ENCODE results near the gene THBS2. TPM values are rescaled to one million over a fixed set of nuclear protein-coding genes. Genes with fewer than 3 reads are reported as not detected.

The THBS2 gene
- polyA plus RNA-seq, 1 donor = 10.7 TPM

- Histone ChIP-seq H3K27ac (ENCODE audit: low read length) (no peak overlapping the region), H3K36me3 (ENCODE audit: control insufficient read depth, insufficient read depth, low read length) (peaks cover 4% of the 10 kb centered on the region), H3K4me1 (ENCODE audit: control insufficient read depth, insufficient read depth, low read length) (peaks cover 19% of the 10 kb centered on the region), H3K9me3 (ENCODE audit: control insufficient read depth, low read depth, low read length) (peaks cover 9% of the 10 kb centered on the region), H3K27me3 (ENCODE audit: control insufficient read depth, insufficient read depth, low read length) (peaks cover 51% of the 10 kb centered on the region), H3K4me3 (ENCODE audit: low read length) (no peak overlapping the region)
- no CpG with 5 or more reads among the region's 5 CpGs for WGBS (ENCODE audit: insufficient coverage, low lambda C conversion rate)
- no peak for DNase-seq
Observed at GRCh38 chr6:169250660-169251059, 3.0 kb downstream of the THBS2 start.

GRCh38 chr6:169249057-169249456, 4.6 kb downstream of the THBS2 start:
- peaks cover 4% of the 10 kb centered on the region for H3K36me3 ChIP-seq (ENCODE audit: control insufficient read depth, insufficient read depth, low read length)
- no peak overlapping the region for H3K4me3 ChIP-seq (ENCODE audit: low read length)
- no CpG with 5 or more reads among the region's 16 CpGs for WGBS (ENCODE audit: insufficient coverage, low lambda C conversion rate)
- DNase-seq = no peak
- peaks cover 9% of the 10 kb centered on the region for H3K9me3 ChIP-seq (ENCODE audit: control insufficient read depth, low read depth, low read length)
- peaks cover 11% of the 10 kb centered on the region for H3K4me1 ChIP-seq (ENCODE audit: control insufficient read depth, insufficient read depth, low read length)
- H3K27ac ChIP-seq (ENCODE audit: low read length) = no peak overlapping the region
- H3K27me3 ChIP-seq (ENCODE audit: control insufficient read depth, insufficient read depth, low read length) = peaks cover 36% of the 10 kb centered on the region

GRCh38 chr6:169248521-169248971, 5.1 kb downstream of the THBS2 start:
- DNase-seq = no peak
- Histone ChIP-seq H3K4me3 (ENCODE audit: low read length) (no peak overlapping the region), H3K36me3 (ENCODE audit: control insufficient read depth, insufficient read depth, low read length) (peaks cover 4% of the 10 kb centered on the region), H3K27me3 (ENCODE audit: control insufficient read depth, insufficient read depth, low read length) (peaks cover 31% of the 10 kb centered on the region), H3K9me3 (ENCODE audit: control insufficient read depth, low read depth, low read length) (peaks cover 9% of the 10 kb centered on the region), H3K27ac (ENCODE audit: low read length) (no peak overlapping the region), H3K4me1 (ENCODE audit: control insufficient read depth, insufficient read depth, low read length) (peaks cover 7% of the 10 kb centered on the region)
- no CpG with 5 or more reads among the region's 36 CpGs for WGBS (ENCODE audit: insufficient coverage, low lambda C conversion rate)

GRCh38 chr6:169247991-169248390, 5.7 kb downstream of the THBS2 start:
- Histone ChIP-seq H3K36me3 (ENCODE audit: control insufficient read depth, insufficient read depth, low read length) (peaks cover 4% of the 10 kb centered on the region), H3K4me1 (ENCODE audit: control insufficient read depth, insufficient read depth, low read length) (peaks cover 6% of the 10 kb centered on the region), H3K4me3 (ENCODE audit: low read length) (no peak overlapping the region), H3K27ac (ENCODE audit: low read length) (no peak overlapping the region), H3K9me3 (ENCODE audit: control insufficient read depth, low read depth, low read length) (peaks cover 9% of the 10 kb centered on the region), H3K27me3 (ENCODE audit: control insufficient read depth, insufficient read depth, low read length) (peaks cover 26% of the 10 kb centered on the region)
- no CpG with 5 or more reads among the region's 8 CpGs for WGBS (ENCODE audit: insufficient coverage, low lambda C conversion rate)
- DNase-seq = no peak

GRCh38 chr6:169247419-169247818, 6.2 kb downstream of the THBS2 start:
- peaks cover under 1% of the 10 kb centered on the region for H3K4me1 ChIP-seq (ENCODE audit: control insufficient read depth, insufficient read depth, low read length)
- peaks cover 9% of the 10 kb centered on the region for H3K9me3 ChIP-seq (ENCODE audit: control insufficient read depth, low read depth, low read length)
- no peak overlapping the region for H3K27ac ChIP-seq (ENCODE audit: low read length)
- DNase-seq = no peak
- no peak overlapping the region for H3K4me3 ChIP-seq (ENCODE audit: low read length)
- no CpG with 5 or more reads among the region's 4 CpGs for WGBS (ENCODE audit: insufficient coverage, low lambda C conversion rate)
- peaks cover 20% of the 10 kb centered on the region for H3K27me3 ChIP-seq (ENCODE audit: control insufficient read depth, insufficient read depth, low read length)
- peaks cover 4% of the 10 kb centered on the region for H3K36me3 ChIP-seq (ENCODE audit: control insufficient read depth, insufficient read depth, low read length)

- H3K27me3 ChIP-seq (ENCODE audit: control insufficient read depth, insufficient read depth, low read length) = peaks cover 10% of the 10 kb centered on the region
- no CpG with 5 or more reads among the region's 6 CpGs for WGBS (ENCODE audit: insufficient coverage, low lambda C conversion rate)
Observed at GRCh38 chr6:169246445-169246844, 7.2 kb downstream of the THBS2 start.

GRCh38 chr6:169244684-169245383, 8.8 kb downstream of the THBS2 start:
- 100% methylated on average over 2 of the region's 15 CpGs for WGBS (ENCODE audit: insufficient coverage, low lambda C conversion rate)
- H3K4me3 ChIP-seq (ENCODE audit: low read length) = no peak overlapping the region
- H3K36me3 ChIP-seq (ENCODE audit: control insufficient read depth, insufficient read depth, low read length) = peaks cover 4% of the 10 kb centered on the region
- H3K27ac ChIP-seq (ENCODE audit: low read length) = no peak overlapping the region
- H3K9me3 ChIP-seq (ENCODE audit: control insufficient read depth, low read depth, low read length) = peaks cover 9% of the 10 kb centered on the region
- no peak for DNase-seq
- H3K4me1 ChIP-seq (ENCODE audit: control insufficient read depth, insufficient read depth, low read length) = no peaks in the 10 kb centered on the region
- no peaks in the 10 kb centered on the region for H3K27me3 ChIP-seq (ENCODE audit: control insufficient read depth, insufficient read depth, low read length)

More at GRCh38 chr6:169246445-169246844, 7.2 kb downstream of the THBS2 start:
- peaks cover 4% of the 10 kb centered on the region for H3K36me3 ChIP-seq (ENCODE audit: control insufficient read depth, insufficient read depth, low read length)
- peaks cover 9% of the 10 kb centered on the region for H3K9me3 ChIP-seq (ENCODE audit: control insufficient read depth, low read depth, low read length)
- no peaks in the 10 kb centered on the region for H3K4me1 ChIP-seq (ENCODE audit: control insufficient read depth, insufficient read depth, low read length)
- H3K27ac ChIP-seq (ENCODE audit: low read length) = no peak overlapping the region
- H3K4me3 ChIP-seq (ENCODE audit: low read length) = no peak overlapping the region
- DNase-seq = no peak

GRCh38 chr6:169243661-169244060, 10.0 kb downstream of the THBS2 start:
- H3K9me3 ChIP-seq (ENCODE audit: control insufficient read depth, low read depth, low read length) = peaks cover 5% of the 10 kb centered on the region
- 0% methylated on average over 1 of the region's 1 CpG for WGBS (ENCODE audit: insufficient coverage, low lambda C conversion rate)
- H3K27me3 ChIP-seq (ENCODE audit: control insufficient read depth, insufficient read depth, low read length) = peaks cover 2% of the 10 kb centered on the region
- H3K36me3 ChIP-seq (ENCODE audit: control insufficient read depth, insufficient read depth, low read length) = peaks cover 4% of the 10 kb centered on the region
- no peaks in the 10 kb centered on the region for H3K4me1 ChIP-seq (ENCODE audit: control insufficient read depth, insufficient read depth, low read length)
- H3K27ac ChIP-seq (ENCODE audit: low read length) = no peak overlapping the region
- no peak for DNase-seq
- no peak overlapping the region for H3K4me3 ChIP-seq (ENCODE audit: low read length)

GRCh38 chr6:169243186-169243585, 10.5 kb downstream of the THBS2 start:
- H3K4me1 ChIP-seq (ENCODE audit: control insufficient read depth, insufficient read depth, low read length) = no peaks in the 10 kb centered on the region
- no peak overlapping the region for H3K27ac ChIP-seq (ENCODE audit: low read length)
- WGBS (ENCODE audit: insufficient coverage, low lambda C conversion rate) = no CpG with 5 or more reads among the region's 11 CpGs
- DNase-seq = no peak
- no peak overlapping the region for H3K4me3 ChIP-seq (ENCODE audit: low read length)
- H3K9me3 ChIP-seq (ENCODE audit: control insufficient read depth, low read depth, low read length) = no peaks in the 10 kb centered on the region
- H3K36me3 ChIP-seq (ENCODE audit: control insufficient read depth, insufficient read depth, low read length) = peaks cover 4% of the 10 kb centered on the region
- H3K27me3 ChIP-seq (ENCODE audit: control insufficient read depth, insufficient read depth, low read length) = peaks cover 2% of the 10 kb centered on the region

- Histone ChIP-seq H3K27me3 (ENCODE audit: control insufficient read depth, insufficient read depth, low read length) (peaks cover 2% of the 10 kb centered on the region), H3K4me3 (ENCODE audit: low read length) (no peak overlapping the region), H3K4me1 (ENCODE audit: control insufficient read depth, insufficient read depth, low read length) (no peaks in the 10 kb centered on the region), H3K9me3 (ENCODE audit: control insufficient read depth, low read depth, low read length) (no peaks in the 10 kb centered on the region), H3K27ac (ENCODE audit: low read length) (no peak overlapping the region), H3K36me3 (ENCODE audit: control insufficient read depth, insufficient read depth, low read length) (no peaks in the 10 kb centered on the region)
- DNase-seq = no peak
- WGBS (ENCODE audit: insufficient coverage, low lambda C conversion rate) = no CpG with 5 or more reads among the region's 32 CpGs
Observed at GRCh38 chr6:169241688-169242350, 11.8 kb downstream of the THBS2 start.
